ENCODE data around the gene MYD88.

MYD88 gene

GRCh38 chr3:38138349-38139190 is at the start of gene MYD88:
MYD88 (plus strand) TSS chr3:38138661; CDS start chr3:38138701, 40 bp downstream.
- DNase-seq, result peak; percentile 81

GRCh38 chr3:38089163-38089562 is 49.3 kb upstream of the MYD88 start:
- no peak for DNase-seq

GRCh38 chr3:38090453-38090852 is 48.0 kb upstream of the MYD88 start:
- no peak for DNase-seq

GRCh38 chr3:38094999-38095398 is 43.5 kb upstream of the MYD88 start:
- DNase-seq, result no peak

GRCh38 chr3:38095669-38096483 is 42.6 kb upstream of the MYD88 start:
- DNase-seq, result no peak

GRCh38 chr3:38097446-38098375 is 40.8 kb upstream of the MYD88 start:
- no peak for DNase-seq

GRCh38 chr3:38098376-38098723 is 40.1 kb upstream of the MYD88 start:
- no peak for DNase-seq

- no peak for DNase-seq
These were observed 38.9 kb upstream of the MYD88 start for GRCh38 chr3:38099518-38099917.

GRCh38 chr3:38100498-38100897 is 38.0 kb upstream of the MYD88 start:
- no peak for DNase-seq

GRCh38 chr3:38101811-38102443 is 36.5 kb upstream of the MYD88 start:
- DNase-seq, result no peak

GRCh38 chr3:38102444-38102814 is 36.0 kb upstream of the MYD88 start:
- no peak for DNase-seq

- DNase-seq, result no peak
These were observed 32.9 kb upstream of the MYD88 start for GRCh38 chr3:38105525-38105924.

- no peak for DNase-seq
These were observed 30.4 kb upstream of the MYD88 start for GRCh38 chr3:38107911-38108648.

GRCh38 chr3:38108649-38109579 is 29.5 kb upstream of the MYD88 start:
- DNase-seq, result no peak

- no peak for DNase-seq
These were observed 28.7 kb upstream of the MYD88 start for GRCh38 chr3:38109580-38110313.

GRCh38 chr3:38110314-38111050 is 28.0 kb upstream of the MYD88 start:
- DNase-seq, result no peak

GRCh38 chr3:38111201-38111600 is 27.3 kb upstream of the MYD88 start:
- no peak for DNase-seq

- DNase-seq, result no peak
These were observed 26.6 kb upstream of the MYD88 start for GRCh38 chr3:38111696-38112377.

GRCh38 chr3:38112378-38112761 is 26.1 kb upstream of the MYD88 start:
- DNase-seq, result no peak

Data from stimulated activated CD4-positive, alpha-beta T cell treated with anti-CD3 and anti-CD28 coated beads, Interleukin-12 subunit alpha, Interleukin-12 subunit beta, amount 100 ng/mL, for 4 hours (primary cell).